NCI-H1105 treated with DMSO at 0.1 percent for 48 hours (cell line): ENCODE measurements around the gene EVI5L.
"Not testable (repeated sequence)": the region's sequence is repeated elsewhere in the genome, so short reads cannot be mapped to it uniquely, and the experiment has no call there.

Experiments
- DNase-seq: peaks from one replicate; lab custom pipeline; 2025; lab: John Stamatoyannopoulos, UW

Gene EVI5L

GRCh38 chr19:7872306-7873204 is 42.5 kb downstream of the EVI5L start:
- DNase-seq: no peak

DNA sequence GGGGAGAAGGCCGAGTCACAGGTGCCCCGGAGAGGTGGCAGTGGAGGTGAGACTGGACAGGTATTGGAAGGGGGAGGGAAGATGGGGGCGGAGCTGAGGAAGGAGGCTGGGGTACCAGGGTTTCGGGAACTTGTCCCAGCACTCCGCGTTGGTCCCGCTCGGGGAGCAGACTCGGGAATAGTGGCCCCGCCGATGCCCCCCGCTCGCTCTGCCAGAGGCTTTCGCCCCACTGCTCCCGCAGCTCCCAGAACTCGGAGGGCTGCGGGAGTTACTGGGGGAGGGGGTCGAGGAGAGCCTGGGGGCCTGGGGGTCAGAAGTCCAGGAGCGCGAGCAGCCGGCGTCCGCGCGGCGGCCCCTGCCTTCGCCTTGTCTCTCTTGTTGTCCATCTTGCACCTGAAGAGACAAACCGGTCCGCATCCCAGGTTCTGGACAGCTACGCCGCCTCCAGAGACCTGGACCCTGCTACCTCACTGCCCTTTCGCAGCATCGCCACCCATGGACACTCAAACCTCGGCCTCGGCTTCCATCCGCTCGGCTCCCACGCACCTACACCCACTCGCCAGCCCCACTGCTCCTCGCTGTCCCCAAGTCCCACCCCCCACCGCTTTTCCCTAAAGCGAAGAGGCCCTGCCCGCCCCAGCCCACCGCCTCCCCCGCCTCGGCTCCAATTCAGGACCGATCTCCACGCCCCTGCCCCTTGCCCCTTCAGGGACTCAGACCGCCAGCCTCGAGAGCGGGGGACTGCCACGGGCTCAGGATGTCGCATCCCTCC is 43.5 kb downstream of the EVI5L start:
- DNase-seq: peak; percentile 57

GRCh38 chr19:7874076-7874896 is 44.3 kb downstream of the EVI5L start, which contains the start of gene PRR36:
Gene PRR36, minus strand, starts transcription at chr19:7874390. Its CDS starts 701 bp downstream, at chr19:7873689.
- peak; percentile 91 for DNase-seq

DNA sequence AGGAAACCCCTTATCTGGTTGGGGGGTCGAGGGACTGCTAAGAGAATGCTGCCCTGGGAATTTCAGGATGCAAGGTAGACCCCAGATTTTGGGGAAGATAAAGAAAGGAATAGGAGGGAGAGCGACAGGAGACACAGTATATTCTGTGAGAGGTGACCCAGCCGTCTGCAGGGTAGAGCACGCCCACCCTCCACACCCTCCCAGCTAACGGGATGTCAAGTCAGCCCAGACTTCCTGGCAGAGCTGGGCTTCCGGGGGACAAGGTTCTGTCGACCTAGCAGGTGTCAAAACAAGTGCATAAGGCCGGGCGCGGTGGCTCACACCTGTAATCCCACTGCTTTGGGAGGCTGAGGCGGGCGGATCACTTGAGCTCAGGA is 44.9 kb downstream of the EVI5L start:
- no peak for DNase-seq

- DNase-seq: no peak
Measured at GRCh38 chr19:7877249-7877836, 47.3 kb downstream of the EVI5L start.

- DNase-seq: no peak
Measured at GRCh38 chr19:7879111-7879807, 49.2 kb downstream of the EVI5L start.

DNA sequence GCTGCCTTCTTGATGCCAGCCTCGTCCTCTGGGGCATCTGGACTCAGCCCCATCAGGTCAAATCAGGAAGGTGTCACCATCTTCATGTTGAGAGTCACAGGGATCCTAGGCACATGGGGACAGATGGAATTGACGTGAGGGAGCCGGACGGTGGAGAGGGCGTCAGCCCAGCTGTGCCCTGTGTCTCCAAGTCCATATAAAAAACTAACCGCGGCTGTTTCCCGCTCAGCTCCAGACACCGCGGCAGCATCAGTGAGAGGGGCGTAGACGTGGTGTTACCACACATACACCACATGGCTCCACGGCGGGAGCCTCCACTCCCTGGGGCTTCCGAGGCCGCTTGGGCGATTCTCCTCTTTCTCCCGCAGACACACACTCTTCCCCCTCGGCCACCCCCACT is 49.8 kb downstream of the EVI5L start:
- no peak for DNase-seq

DNA sequence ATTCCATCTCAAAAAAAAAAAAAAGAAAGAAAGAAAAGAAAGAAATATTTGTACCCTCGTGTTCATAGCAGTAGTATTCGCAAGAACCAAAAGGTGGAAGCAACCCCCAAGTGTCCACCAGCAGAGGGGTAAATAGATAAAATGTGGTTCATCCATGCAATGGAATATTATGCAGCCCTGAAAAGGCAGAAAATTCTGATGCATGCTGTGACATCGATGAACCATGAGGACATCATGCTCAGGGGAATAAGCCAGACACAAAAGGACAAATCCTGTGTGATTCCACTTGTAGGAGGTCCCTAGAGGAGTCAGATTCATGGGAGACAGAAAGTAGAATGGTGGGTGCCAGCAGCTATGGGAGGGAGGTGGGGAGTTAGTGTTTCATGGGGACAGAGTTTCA is 51.9 kb downstream of the EVI5L start:
- no peak for DNase-seq

DNA sequence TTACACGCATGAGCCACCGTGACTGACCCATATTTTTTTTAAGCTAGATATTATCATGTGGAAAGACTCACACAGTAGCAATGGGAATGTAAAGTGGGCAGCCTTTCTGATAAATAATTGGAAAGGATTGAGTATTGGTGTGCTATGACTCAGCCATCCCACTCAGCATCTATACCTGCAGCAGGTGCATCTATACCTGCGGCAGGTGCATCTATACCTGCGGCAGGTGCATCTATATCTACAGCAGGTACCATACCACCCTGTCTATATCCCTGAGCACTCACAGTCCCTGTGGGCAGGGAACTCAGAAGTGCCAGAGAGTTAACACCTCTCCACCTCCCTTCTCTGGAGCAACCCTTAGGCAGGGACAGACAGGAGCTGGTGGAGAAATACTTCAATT is 53.1 kb downstream of the EVI5L start:
- DNase-seq: no peak

DNA sequence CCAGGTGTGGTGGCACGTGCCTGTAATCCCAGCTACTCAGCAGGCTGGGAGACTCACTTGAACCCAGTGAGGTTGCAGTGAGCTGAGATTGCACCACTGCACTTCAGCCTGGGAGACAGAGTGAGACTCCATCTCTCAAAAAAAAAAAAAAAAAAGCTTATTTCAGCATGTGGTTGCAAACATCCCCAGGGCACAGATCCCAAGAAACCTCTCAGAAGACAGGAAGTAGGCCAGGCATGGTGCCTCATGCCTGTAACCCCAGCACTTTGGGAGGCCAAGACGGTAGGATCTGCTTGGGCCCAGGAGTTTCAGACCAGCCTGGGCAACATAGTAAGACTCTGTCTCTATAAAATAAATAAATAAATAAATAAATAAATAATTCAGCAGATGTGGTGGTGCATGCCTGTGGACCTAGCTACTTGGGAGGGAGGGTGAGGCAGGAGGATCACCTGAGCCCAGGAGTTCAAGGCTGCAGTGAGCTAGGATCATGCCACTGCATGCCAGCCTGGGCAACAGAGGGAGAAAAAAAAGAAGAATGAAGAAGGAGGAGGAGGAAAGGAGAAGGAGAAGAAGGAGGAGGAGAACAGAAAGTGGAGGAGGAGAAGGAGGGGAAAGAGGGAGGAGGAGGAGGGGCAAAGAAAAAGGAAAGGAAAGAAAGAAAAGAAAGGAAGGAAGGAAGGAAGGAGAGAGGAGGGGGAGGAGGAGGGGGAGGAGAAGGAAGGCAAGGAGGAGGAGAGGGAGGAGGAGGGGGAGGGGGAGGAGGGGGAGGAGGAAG is 54.0 kb downstream of the EVI5L start:
- DNase-seq: no peak

DNA sequence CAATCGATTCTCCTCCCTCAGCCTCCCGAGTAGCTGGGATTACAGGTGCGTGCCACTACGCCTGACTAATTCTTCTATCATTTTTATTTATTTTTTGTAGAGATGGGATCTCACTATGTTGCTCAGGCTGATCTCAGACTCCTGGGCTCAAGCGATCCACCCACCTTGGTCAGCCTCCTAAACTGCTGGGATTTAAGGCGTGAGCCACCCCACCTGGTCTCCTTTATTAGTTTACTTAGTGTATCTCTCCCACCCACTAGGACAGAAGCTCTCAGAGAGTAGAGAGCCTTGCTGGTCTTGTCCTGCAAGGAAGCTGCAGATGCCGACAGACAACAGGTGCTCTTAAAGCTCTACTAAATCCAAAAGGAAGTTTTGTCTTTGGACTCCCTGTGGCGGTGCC is 55.8 kb downstream of the EVI5L start:
- no peak for DNase-seq

GRCh38 chr19:7887408-7888144 is 57.6 kb downstream of the EVI5L start:
- DNase-seq: no peak

DNA sequence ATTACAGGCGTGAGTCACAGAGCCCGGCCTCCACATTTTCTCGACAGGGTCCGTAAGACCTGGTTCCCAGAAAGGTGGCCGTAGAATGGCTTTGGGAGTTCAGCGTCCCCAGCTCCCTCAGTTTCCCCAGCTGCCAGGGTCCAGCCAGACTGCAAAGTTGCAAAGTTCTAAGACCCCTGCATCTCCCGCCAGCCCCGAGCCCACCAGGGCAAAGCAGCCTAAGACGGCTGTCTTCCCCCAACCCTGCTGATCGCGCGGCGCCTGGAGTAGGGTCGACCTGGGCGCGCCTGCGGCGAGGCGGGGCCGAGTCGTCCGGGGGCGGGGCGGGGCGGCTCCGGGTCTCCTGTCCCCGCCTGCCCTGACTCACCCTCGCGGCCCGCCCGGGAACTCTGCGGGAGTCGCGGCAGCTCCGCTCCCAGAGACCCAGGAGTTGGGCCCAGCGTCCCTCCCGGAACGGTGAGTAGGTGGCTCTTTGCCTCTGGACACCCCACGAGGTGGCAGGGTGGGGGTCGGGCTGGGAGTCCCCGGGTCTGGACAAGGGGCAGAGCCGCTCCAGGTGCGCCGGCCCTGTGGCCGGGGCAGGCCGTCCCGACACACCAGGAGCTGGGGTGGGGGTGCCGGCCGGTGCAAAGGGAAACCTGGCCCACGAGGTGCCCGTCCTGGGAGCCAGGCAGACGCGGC is 58.3 kb downstream of the EVI5L start, which contains the start of gene LRRC8E:
Gene LRRC8E, plus strand, starts transcription at position 366 of the 681 bp plus-strand sequence. CDS start 7,094 bp downstream, outside the sequence.
- no peak for DNase-seq

GRCh38 chr19:7888826-7889217 is 58.8 kb downstream of the EVI5L start:
- DNase-seq: no peak

GRCh38 chr19:7893362-7894101 is 63.5 kb downstream of the EVI5L start:
- not testable (repeated sequence) for DNase-seq

- DNase-seq: no peak
Measured at GRCh38 chr19:7894612-7895309, 64.7 kb downstream of the EVI5L start.

GRCh38 chr19:7895565-7895964 is 65.5 kb downstream of the EVI5L start:
- no peak for DNase-seq

DNA sequence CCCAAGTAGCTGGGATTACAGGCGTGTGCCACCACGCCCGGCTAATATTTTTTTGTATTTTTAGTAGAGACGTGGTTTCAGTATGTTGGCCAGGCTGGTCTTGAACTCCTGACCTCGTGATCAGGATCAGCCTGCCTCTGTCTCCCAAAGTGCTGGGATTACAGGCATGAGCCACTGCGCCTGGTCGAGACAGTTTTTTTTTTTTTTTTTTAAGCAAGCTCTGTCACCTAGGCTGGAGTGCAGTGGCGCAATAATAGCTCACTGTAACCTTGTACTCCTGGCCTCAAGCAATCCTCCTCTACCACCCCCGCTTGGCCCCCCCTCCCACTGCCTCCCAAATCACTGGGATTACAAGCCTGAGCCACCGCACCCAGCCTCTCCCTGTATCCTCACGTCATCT is 67.3 kb downstream of the EVI5L start:
- no peak for DNase-seq
